A549 (cell line): Measurements from ENCODE around the gene ENTPD5.

Source experiments
- BHLHE40 ChIP-seq: IDR thresholded peaks from 2 replicates; pipeline ENCODE4 v1.6.1; 2012; ENCODE audit warnings: low read depth, low read length, inconsistent platforms
- GATA3 ChIP-seq: IDR thresholded peaks from 2 replicates; pipeline ENCODE4 v1.6.1; 2012; ENCODE audit warnings: borderline replicate concordance
- HOXA7 ChIP-seq: fragments of 250-450 bp; sonication (Bioruptor Pico); IDR thresholded peaks from 2 replicates; pipeline ENCODE4 v1.5.0; 2020; ENCODE audit warnings: mild to moderate bottlenecking, moderate library complexity
- MAFK ChIP-seq: fragments of 450-650 bp; IDR thresholded peaks from 2 replicates; pipeline ENCODE4 v1.6.1; 2014; ENCODE audit not compliant: partially characterized antibody
- MAZ ChIP-seq: fragments of 150-350 bp; IDR thresholded peaks from 2 replicates; pipeline ENCODE4 v1.6.1; 2014; ENCODE audit warnings: antibody characterized with exemption, low read depth, low read length, borderline replicate concordance
- POLR2A ChIP-seq: IDR thresholded peaks from 2 replicates; pipeline ENCODE4 v1.6.1; 2012; ENCODE audit warnings: mild to moderate bottlenecking, low read length
- RAD21 ChIP-seq, 2 experiments: fragments of >200 bp in 1 of 2; sonication (Bioruptor Twin) in 1 of 2; formaldehyde crosslinking in 1 of 2; IDR thresholded peaks in 1 of 2; conservative IDR thresholded peaks in 1 of 2; 2 replicates in 1 of 2; 3 replicates in 1 of 2; pipeline ENCODE4 v1.6.1; 2012 to 2018; ENCODE audit warnings: inconsistent platforms in 1 of 2
- RCOR1 ChIP-seq: fragments of 150-350 bp; IDR thresholded peaks from 2 replicates; pipeline ENCODE4 v1.6.1; 2014; ENCODE audit warnings: antibody characterized with exemption, low read length, low read depth
- TF ChIP-seq, protein P1 (sequence below): fragments of >200 bp; sonication (Bioruptor Twin); formaldehyde crosslinking; IDR thresholded peaks from 3 replicates; pipeline ENCODE4 v1.5.1; 2016
- TF ChIP-seq, protein P2 (sequence below): IDR thresholded peaks from 2 replicates; pipeline ENCODE4 v1.6.1; 2012
- TF ChIP-seq, protein P3 (sequence below): fragments of >200 bp; sonication (Bioruptor Twin); formaldehyde crosslinking; IDR thresholded peaks from 3 replicates; pipeline ENCODE4 v1.6.1; 2016

- TF ChIP-seq, protein P1, sequence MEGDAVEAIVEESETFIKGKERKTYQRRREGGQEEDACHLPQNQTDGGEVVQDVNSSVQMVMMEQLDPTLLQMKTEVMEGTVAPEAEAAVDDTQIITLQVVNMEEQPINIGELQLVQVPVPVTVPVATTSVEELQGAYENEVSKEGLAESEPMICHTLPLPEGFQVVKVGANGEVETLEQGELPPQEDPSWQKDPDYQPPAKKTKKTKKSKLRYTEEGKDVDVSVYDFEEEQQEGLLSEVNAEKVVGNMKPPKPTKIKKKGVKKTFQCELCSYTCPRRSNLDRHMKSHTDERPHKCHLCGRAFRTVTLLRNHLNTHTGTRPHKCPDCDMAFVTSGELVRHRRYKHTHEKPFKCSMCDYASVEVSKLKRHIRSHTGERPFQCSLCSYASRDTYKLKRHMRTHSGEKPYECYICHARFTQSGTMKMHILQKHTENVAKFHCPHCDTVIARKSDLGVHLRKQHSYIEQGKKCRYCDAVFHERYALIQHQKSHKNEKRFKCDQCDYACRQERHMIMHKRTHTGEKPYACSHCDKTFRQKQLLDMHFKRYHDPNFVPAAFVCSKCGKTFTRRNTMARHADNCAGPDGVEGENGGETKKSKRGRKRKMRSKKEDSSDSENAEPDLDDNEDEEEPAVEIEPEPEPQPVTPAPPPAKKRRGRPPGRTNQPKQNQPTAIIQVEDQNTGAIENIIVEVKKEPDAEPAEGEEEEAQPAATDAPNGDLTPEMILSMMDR: no peak
- TF ChIP-seq, protein P2, sequence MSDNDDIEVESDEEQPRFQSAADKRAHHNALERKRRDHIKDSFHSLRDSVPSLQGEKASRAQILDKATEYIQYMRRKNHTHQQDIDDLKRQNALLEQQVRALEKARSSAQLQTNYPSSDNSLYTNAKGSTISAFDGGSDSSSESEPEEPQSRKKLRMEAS: peak; percentile 72
- no peak for TF ChIP-seq BHLHE40
- TF ChIP-seq RCOR1: no peak
- TF ChIP-seq RAD21 (conservative IDR thresholded peaks at IDR 0.05 in 1 of 2, IDR thresholded peaks at IDR 0.05 in 1 of 2): no peak
- no peak for TF ChIP-seq MAZ
- peak; percentile 91 for TF ChIP-seq POLR2A
- TF ChIP-seq GATA3: no peak
- no peak for TF ChIP-seq HOXA7
- no peak for TF ChIP-seq MAFK
- TF ChIP-seq, protein P3, sequence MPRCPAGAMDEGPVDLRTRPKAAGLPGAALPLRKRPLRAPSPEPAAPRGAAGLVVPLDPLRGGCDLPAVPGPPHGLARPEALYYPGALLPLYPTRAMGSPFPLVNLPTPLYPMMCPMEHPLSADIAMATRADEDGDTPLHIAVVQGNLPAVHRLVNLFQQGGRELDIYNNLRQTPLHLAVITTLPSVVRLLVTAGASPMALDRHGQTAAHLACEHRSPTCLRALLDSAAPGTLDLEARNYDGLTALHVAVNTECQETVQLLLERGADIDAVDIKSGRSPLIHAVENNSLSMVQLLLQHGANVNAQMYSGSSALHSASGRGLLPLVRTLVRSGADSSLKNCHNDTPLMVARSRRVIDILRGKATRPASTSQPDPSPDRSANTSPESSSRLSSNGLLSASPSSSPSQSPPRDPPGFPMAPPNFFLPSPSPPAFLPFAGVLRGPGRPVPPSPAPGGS: peak; percentile 79; the same call in 1 of the 3 replicates
These were observed at the start of gene ENTPD5, which contains the start of gene BBOF1 for GRCh38 chr14:74018586-74019407.
